NT2/D1 (cell line): Measurements from ENCODE around the gene CDKL5.

Experiments
- YY1 ChIP-seq: IDR thresholded peaks from 2 replicates; pipeline ENCODE4 v1.6.1; 2011; ENCODE audit not compliant: insufficient read length, insufficient read depth
- ZNF274 ChIP-seq: IDR thresholded peaks from 2 replicates; pipeline ENCODE4 v1.6.1; 2011; ENCODE audit warnings: mild to moderate bottlenecking, low read depth, low read length

GRCh38 chrX:18650662-18651061 lies 225.3 kb downstream of the CDKL5 start:
- TF ChIP-seq YY1 (no peak), ZNF274 (no peak)
